ENCODE measurements around the gene RASSF1. TPM values are rescaled to one million over a fixed set of nuclear protein-coding genes. Genes with fewer than 3 reads are reported as not detected.

The RASSF1 gene
- total RNA-seq, 2 experiments from 2014 or later = 157 to 160 TPM

DNA sequence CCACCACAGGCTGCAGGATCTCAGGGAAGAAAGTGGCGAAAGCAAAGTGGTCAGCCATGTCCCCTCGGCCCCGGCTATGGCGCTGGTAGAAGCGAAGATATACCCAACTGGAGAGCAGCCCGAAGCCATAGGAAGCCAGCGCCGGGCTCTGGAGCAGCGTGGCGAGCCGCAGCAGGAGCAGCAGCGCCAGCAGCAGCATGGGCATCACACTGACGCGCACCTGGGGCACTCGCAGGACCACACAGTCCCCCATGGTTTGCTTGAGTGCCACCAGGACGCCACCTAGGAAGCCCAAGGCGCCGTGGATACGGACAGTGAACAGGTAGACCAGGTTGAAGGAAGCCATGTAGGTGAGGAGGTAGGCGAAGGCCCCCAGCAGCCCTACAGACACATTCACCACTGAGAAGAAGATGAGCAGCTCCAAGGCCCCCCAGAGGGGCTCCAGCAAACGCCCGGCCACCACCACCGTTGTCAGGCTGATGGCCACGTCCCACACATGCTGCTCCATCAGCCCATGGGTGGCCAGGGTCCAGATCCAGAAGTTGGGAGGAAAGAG, 17.8 kb upstream of the RASSF1 start:
- Mint-ChIP-seq H3K27ac (peak overlapping the region; percentile 74), H3K9me3 (no peaks in the 10 kb centered on the region), H3K4me3 (peak overlapping the region; percentile 98), H3K4me1 (peaks cover 47% of the 10 kb centered on the region), H3K36me3 (ENCODE audit: low read depth) (peaks cover 36% of the 10 kb centered on the region), H3K27me3 (no peaks in the 10 kb centered on the region)
- CTCF ChIA-PET = no interaction called here
- no peak for DNase-seq
- POLR2A ChIA-PET = interaction anchor here (2.3 to 32.1 kb wide), 2 partner anchors 9 to 30 kb away, joined by 18 to 704 read pairs; partner anchors contain the start of genes CYB561D2, HYAL2, NPRL2 and RASSF1

GRCh38 chr3:50357481-50357880, 16.8 kb upstream of the RASSF1 start:
- H3K27me3 Mint-ChIP-seq = no peaks in the 10 kb centered on the region
- H3K9me3 Mint-ChIP-seq = no peaks in the 10 kb centered on the region
- ChIA-PET POLR2A (interaction anchor here (1.0 to 32.1 kb wide), 4 partner anchors 8 to 58 kb away, joined by 3 to 704 read pairs (median 8); partner anchors contain the start of genes HYAL2, HYAL3, NAA80 and RASSF1), CTCF (interaction anchor here (0.8 to 1.4 kb wide), 3 partner anchors 11 to 19 kb away, joined by 3 to 7 read pairs (median 4); partner anchors contain the start of gene RASSF1)
- no peak for DNase-seq
- H3K36me3 Mint-ChIP-seq (ENCODE audit: low read depth) = peaks cover 39% of the 10 kb centered on the region
- H3K4me3 Mint-ChIP-seq = peak overlapping the region; percentile 98
- H3K27ac Mint-ChIP-seq = peak overlapping the region; percentile 26
- H3K4me1 Mint-ChIP-seq = peaks cover 50% of the 10 kb centered on the region

DNA sequence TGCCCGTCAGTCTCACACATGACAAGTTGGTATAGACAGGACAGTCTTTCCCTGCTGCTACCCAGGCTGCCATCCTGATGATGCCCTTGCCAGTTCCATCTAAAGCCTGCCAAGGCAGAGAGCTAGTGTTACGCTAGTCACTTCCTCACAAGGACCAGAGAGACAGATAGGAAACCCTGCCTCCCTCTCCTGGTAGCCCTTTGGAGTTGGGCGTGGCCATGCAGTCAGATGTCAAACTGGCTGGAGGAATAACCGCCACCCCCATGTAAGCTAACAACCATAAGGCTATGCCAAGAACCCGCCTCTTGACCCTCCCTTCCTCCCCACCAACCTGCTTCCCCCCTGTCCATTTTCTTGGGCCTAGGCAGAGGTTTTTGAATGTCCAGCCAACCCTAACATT, 15.9 kb upstream of the RASSF1 start:
- CTCF ChIA-PET = interaction anchor here (0.8 to 1.4 kb wide), 4 partner anchors 10 to 20 kb away, joined by 3 to 7 read pairs (median 4); partner anchors contain the start of gene RASSF1
- no peak overlapping the region for H3K27ac Mint-ChIP-seq
- no peaks in the 10 kb centered on the region for H3K27me3 Mint-ChIP-seq

DNA sequence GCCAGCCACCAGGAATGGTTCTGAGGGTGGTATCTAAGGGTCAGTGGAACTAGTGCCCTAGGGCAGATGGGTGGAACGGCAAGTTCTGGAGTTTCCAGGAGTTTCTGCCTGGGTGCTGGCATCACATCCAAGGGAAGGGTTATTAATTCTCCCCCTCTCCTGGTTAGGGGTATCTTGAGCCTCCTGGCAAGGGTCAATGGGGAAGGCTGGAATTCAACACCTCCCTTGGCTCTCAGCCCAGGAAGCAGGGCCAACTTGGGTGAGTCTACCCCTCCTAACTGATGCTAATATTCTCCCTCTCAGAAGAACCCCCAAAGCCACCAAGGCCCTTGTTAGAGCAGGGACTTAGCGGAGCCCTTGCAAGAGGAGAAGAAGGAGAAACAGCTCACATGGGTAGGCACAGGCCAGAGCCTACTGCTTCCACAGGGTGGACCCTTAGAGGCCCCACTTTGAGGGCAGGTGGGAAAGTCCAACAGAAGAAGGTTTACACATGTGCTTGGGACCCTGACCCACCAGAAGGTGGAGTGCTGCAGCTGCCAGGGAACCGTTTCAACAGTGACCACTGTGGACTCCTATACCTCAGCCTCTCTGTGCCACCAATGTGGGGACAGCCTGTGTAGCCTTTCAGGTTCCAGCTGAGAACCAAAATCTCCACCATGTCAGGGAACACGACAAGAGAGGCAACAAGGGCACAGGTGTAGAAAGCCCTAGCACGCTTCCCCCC, 15.4 kb upstream of the RASSF1 start:
- peak overlapping the region; percentile 98 for H3K4me3 Mint-ChIP-seq
- DNase-seq = no peak
- peaks cover 62% of the 10 kb centered on the region for H3K4me1 Mint-ChIP-seq
- no peak overlapping the region for H3K27ac Mint-ChIP-seq
- H3K27me3 Mint-ChIP-seq = no peaks in the 10 kb centered on the region
- H3K9me3 Mint-ChIP-seq = no peaks in the 10 kb centered on the region
- CTCF ChIA-PET = interaction anchor here (1.2 kb wide), 1 partner anchor 19 kb away, joined by 4 read pairs; no protein-coding TSS in a partner anchor
- peaks cover 45% of the 10 kb centered on the region for H3K36me3 Mint-ChIP-seq (ENCODE audit: low read depth)
- POLR2A ChIA-PET = interaction anchor here (1.2 to 32.1 kb wide), 3 partner anchors 8 to 28 kb away, joined by 5 to 704 read pairs (median 12); partner anchors contain the start of genes HYAL2, RASSF1, TUSC2 and ZMYND10

More for the DNA sequence above, 15.9 kb upstream of the RASSF1 start:
- Mint-ChIP-seq H3K9me3 (no peaks in the 10 kb centered on the region), H3K4me1 (peaks cover 56% of the 10 kb centered on the region), H3K4me3 (peak overlapping the region; percentile 98), H3K36me3 (ENCODE audit: low read depth) (peaks cover 41% of the 10 kb centered on the region)
- POLR2A ChIA-PET = interaction anchor here (1.2 to 32.1 kb wide), 3 partner anchors 9 to 28 kb away, joined by 5 to 704 read pairs (median 12); partner anchors contain the start of genes HYAL2, RASSF1, TUSC2 and ZMYND10
- DNase-seq = no peak

DNA sequence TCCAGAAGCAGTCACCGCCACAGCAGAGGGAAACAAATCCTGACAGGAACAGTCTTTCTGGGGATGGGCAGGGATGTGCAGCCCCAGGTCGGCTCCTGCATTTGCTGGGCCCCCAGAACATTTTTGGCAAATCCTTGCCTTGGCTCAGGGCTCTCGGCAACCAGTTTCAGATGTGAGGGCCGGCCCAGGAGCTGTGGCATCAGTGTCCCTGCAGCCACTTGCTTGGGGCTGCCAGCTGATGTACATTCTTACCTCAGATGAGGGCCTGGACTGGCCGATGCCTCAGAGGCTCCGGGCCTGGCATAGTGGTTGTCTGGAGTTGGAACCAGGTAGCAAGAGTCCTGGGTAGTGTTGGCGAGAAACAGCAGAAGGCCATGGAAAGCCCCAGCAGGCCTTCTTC, 14.2 kb upstream of the RASSF1 start:
- POLR2A ChIA-PET = interaction anchor here (1.2 to 32.1 kb wide), 2 partner anchors 10 to 27 kb away, joined by 4 to 704 read pairs; partner anchors contain the start of genes HYAL2, RASSF1 and TUSC2
- H3K27me3 Mint-ChIP-seq = no peaks in the 10 kb centered on the region
- no peak overlapping the region for H3K4me3 Mint-ChIP-seq
- no peak for DNase-seq
- peaks cover 66% of the 10 kb centered on the region for H3K4me1 Mint-ChIP-seq
- no peaks in the 10 kb centered on the region for H3K9me3 Mint-ChIP-seq
- peaks cover 50% of the 10 kb centered on the region for H3K36me3 Mint-ChIP-seq (ENCODE audit: low read depth)
- no peak overlapping the region for H3K27ac Mint-ChIP-seq
- CTCF ChIA-PET = interaction anchor here (3.0 kb wide), 1 partner anchor 14 kb away, joined by 17 read pairs; the partner anchor contains the start of gene RASSF1

GRCh38 chr3:50354186-50354764, 13.6 kb upstream of the RASSF1 start:
- H3K27me3 Mint-ChIP-seq = no peaks in the 10 kb centered on the region
- no peaks in the 10 kb centered on the region for H3K9me3 Mint-ChIP-seq
- DNase-seq = no peak
- H3K36me3 Mint-ChIP-seq (ENCODE audit: low read depth) = peaks cover 49% of the 10 kb centered on the region
- CTCF ChIA-PET = interaction anchor here (0.6 to 3.0 kb wide), 3 partner anchors 13 to 155 kb away, joined by 3 to 17 read pairs (median 16); partner anchors contain the start of gene RASSF1
- no peak overlapping the region for H3K27ac Mint-ChIP-seq
- H3K4me1 Mint-ChIP-seq = peaks cover 65% of the 10 kb centered on the region
- POLR2A ChIA-PET = interaction anchor here (0.8 to 32.1 kb wide), 3 partner anchors 9 to 213 kb away, joined by 3 to 704 read pairs (median 4); partner anchors contain the start of genes C3orf18, HYAL2, RASSF1 and TUSC2
- H3K4me3 Mint-ChIP-seq = no peak overlapping the region

- no peaks in the 10 kb centered on the region for H3K27me3 Mint-ChIP-seq
- H3K4me1 Mint-ChIP-seq = peaks cover 69% of the 10 kb centered on the region
- H3K27ac Mint-ChIP-seq = no peak overlapping the region
- H3K9me3 Mint-ChIP-seq = no peaks in the 10 kb centered on the region
- ChIA-PET CTCF (interaction anchor here (1.3 to 7.0 kb wide), 4 partner anchors 10 to 18 kb away, joined by 3 to 31 read pairs (median 16); partner anchors contain the start of gene RASSF1), POLR2A (interaction anchor here (0.8 to 32.1 kb wide), 4 partner anchors 25 to 264 kb away, joined by 3 to 704 read pairs (median 3); partner anchors contain the start of genes C3orf18, HYAL2, RASSF1 and TUSC2)
- H3K4me3 Mint-ChIP-seq = no peak overlapping the region
- H3K36me3 Mint-ChIP-seq (ENCODE audit: low read depth) = peaks cover 53% of the 10 kb centered on the region
- DNase-seq = no peak
Observed at GRCh38 chr3:50353245-50354004, 12.8 kb upstream of the RASSF1 start.

DNA sequence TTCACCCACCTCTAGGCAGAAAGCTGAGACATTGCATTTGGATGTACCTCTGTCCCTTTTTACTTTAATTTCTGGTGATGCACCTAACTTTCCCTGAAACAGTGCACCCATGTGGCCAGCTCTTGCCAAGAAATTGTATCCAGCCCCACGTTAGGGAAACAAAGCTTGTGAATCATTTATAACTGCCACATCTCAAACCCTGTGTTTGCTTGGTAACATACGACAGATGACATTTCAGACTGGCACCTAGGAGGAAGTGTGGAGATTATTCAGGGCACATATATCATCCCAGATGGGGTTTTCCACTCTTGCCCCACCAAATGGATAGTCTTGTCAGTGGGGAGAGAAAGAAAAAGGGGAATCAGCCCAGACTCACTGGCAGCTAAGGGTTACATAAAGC, 12.1 kb upstream of the RASSF1 start:
- H3K36me3 Mint-ChIP-seq (ENCODE audit: low read depth) = peaks cover 53% of the 10 kb centered on the region
- POLR2A ChIA-PET = interaction anchor here (0.8 to 32.1 kb wide), 4 partner anchors 25 to 265 kb away, joined by 3 to 704 read pairs (median 4); partner anchors contain the start of genes HYAL2, RASSF1 and TUSC2
- peak overlapping the region; percentile 53 for H3K27ac Mint-ChIP-seq

GRCh38 chr3:50351323-50351697, 10.7 kb upstream of the RASSF1 start:
- H3K27me3 Mint-ChIP-seq = no peaks in the 10 kb centered on the region
- CTCF ChIA-PET = interaction anchor here (0.8 to 7.0 kb wide), 5 partner anchors 12 to 192 kb away, joined by 3 to 65 read pairs (median 31); partner anchors contain the start of genes HYAL3, NAA80 and RASSF1
- POLR2A ChIA-PET = interaction anchor here (1.1 to 32.1 kb wide), 12 partner anchors 8 to 260 kb away, joined by 3 to 704 read pairs (median 9); partner anchors contain the start of genes CISH, HEMK1, HYAL2 and HYAL3
- no peak for DNase-seq
- no peaks in the 10 kb centered on the region for H3K9me3 Mint-ChIP-seq
- H3K27ac Mint-ChIP-seq = peak overlapping the region; percentile 93
- H3K36me3 Mint-ChIP-seq (ENCODE audit: low read depth) = peaks cover 49% of the 10 kb centered on the region
- peak overlapping the region; percentile 91 for H3K4me3 Mint-ChIP-seq
- H3K4me1 Mint-ChIP-seq = peaks cover 66% of the 10 kb centered on the region

More for the DNA sequence above, 12.1 kb upstream of the RASSF1 start:
- Mint-ChIP-seq H3K4me3 (no peak overlapping the region), H3K27me3 (no peaks in the 10 kb centered on the region), H3K4me1 (peaks cover 69% of the 10 kb centered on the region), H3K9me3 (no peaks in the 10 kb centered on the region)
- no peak for DNase-seq
- CTCF ChIA-PET = interaction anchor here (0.6 to 7.0 kb wide), 7 partner anchors 10 to 203 kb away, joined by 3 to 31 read pairs (median 4); partner anchors contain the start of genes HYAL3, NAA80 and RASSF1

- ChIA-PET CTCF (interaction anchor here (0.7 to 7.0 kb wide), 11 partner anchors 9 to 263 kb away, joined by 3 to 65 read pairs (median 4); partner anchors contain the start of genes CISH, HYAL3, NAA80 and RASSF1), POLR2A (interaction anchor here (0.9 to 32.1 kb wide), 17 partner anchors 8 to 268 kb away, joined by 3 to 704 read pairs (median 5); partner anchors contain the start of genes CISH, HEMK1, HYAL2 and HYAL3)
- Mint-ChIP-seq H3K27ac (peak within 1 kb of the TSS; percentile 93), H3K4me1 (peaks cover 66% of the 10 kb centered on the region), H3K9me3 (no peaks in the 10 kb centered on the region), H3K27me3 (no peaks in the 10 kb centered on the region), H3K36me3 (ENCODE audit: low read depth) (peaks cover 49% of the 10 kb centered on the region), H3K4me3 (peak within 1 kb of the TSS; percentile 91)
- DNase-seq = peak; percentile 99
Observed at GRCh38 chr3:50350527-50351322, 10.1 kb upstream of the RASSF1 start, which contains the start of the genes CYB561D2 and NPRL2. TSS of gene CYB561D2 (plus strand) at chr3:50350862. CDS start at chr3:50351434, 572 bp downstream. TSS of gene NPRL2 (minus strand) at chr3:50350775. CDS start at chr3:50350652, 123 bp downstream.
